CD14-positive monocyte (primary cell): ENCODE results near the gene SHISA6. TPM values are rescaled to one million over a fixed set of nuclear protein-coding genes. Genes with fewer than 3 reads are reported as not detected.

Experiments
- DNase-seq, 3 donors: peaks; one replicate each; pipeline ENCODE4 v3.0.0-alpha.2; 2011 to 2022
- H2AFZ ChIP-seq: 2 replicates; pipeline ENCODE4 v1.6.0; 2012; ENCODE audit warnings: mild to moderate bottlenecking, low read depth, low read length, inconsistent platforms; ENCODE audit not compliant: insufficient read depth, poor library complexity, severe bottlenecking
- H3K27ac ChIP-seq, 2 donors: 1 replicate in 1 of 2; 2 replicates in 1 of 2; pipeline ENCODE4 v1.5.1; 2012 to 2013; ENCODE audit warnings: low read length in 2 of 2, control low read depth in 1 of 2, inconsistent platforms in 1 of 2, low read depth in 1 of 2, mild to moderate bottlenecking in 1 of 2
- H3K27me3 ChIP-seq, 2 donors: one replicate each; pipeline versions ENCODE4 v1.6.0 to v1.6.1; 2011 to 2013; ENCODE audit warnings: low read length in 2 of 2; ENCODE audit not compliant: control insufficient read depth in 2 of 2, insufficient read depth in 2 of 2
- H3K36me3 ChIP-seq, 2 donors: replicated peaks in 1 of 2; 1 replicate in 1 of 2; 2 replicates in 1 of 2; pipeline versions ENCODE4 v1.5.1 to v1.6.1; 2012 to 2013; ENCODE audit warnings: low read length in 2 of 2, control low read depth in 1 of 2, inconsistent platforms in 1 of 2, mild to moderate bottlenecking in 1 of 2; ENCODE audit not compliant: insufficient read depth in 2 of 2, control insufficient read depth in 1 of 2
- H3K4me1 ChIP-seq, 2 donors: 1 replicate in 1 of 2; 2 replicates in 1 of 2; pipeline versions ENCODE4 v1.5.1 to v1.6.1; 2012 to 2013; ENCODE audit warnings: low read length in 2 of 2, control low read depth in 1 of 2, inconsistent platforms in 1 of 2, mild to moderate bottlenecking in 1 of 2, moderate library complexity in 1 of 2; ENCODE audit not compliant: insufficient read depth in 2 of 2, control insufficient read depth in 1 of 2
- H3K4me2 ChIP-seq: replicated peaks from 2 replicates; pipeline ENCODE3; 2012; ENCODE audit warnings: low read length, moderate library complexity, mild to moderate bottlenecking; ENCODE audit not compliant: poor library complexity, severe bottlenecking; ENCODE audit errors: extremely low read depth
- H3K4me3 ChIP-seq, 3 experiments: fragments of 200-600 bp in 1 of 3; sonication (generic) in 1 of 3; replicated peaks in 1 of 3; 1 replicate in 2 of 3; 2 replicates in 1 of 3; pipeline ENCODE4 v1.5.1; 2011 to 2013; ENCODE audit warnings: low read length in 3 of 3, mild to moderate bottlenecking in 3 of 3, control low read depth in 2 of 3, low read depth in 2 of 3, inconsistent platforms in 1 of 3, moderate library complexity in 1 of 3
- H3K79me2 ChIP-seq: 2 replicates; pipeline ENCODE4 v1.6.0; 2012; ENCODE audit warnings: mild to moderate bottlenecking, control low read depth, inconsistent platforms, low read length, moderate library complexity; ENCODE audit not compliant: insufficient read depth
- H3K9ac ChIP-seq: 2 replicates; pipeline ENCODE4 v1.6.0; 2017; ENCODE audit warnings: low read length, mild to moderate bottlenecking; ENCODE audit not compliant: insufficient read depth, poor library complexity, severe bottlenecking
- H3K9me3 ChIP-seq, 2 donors: replicated peaks in 1 of 2; 1 replicate in 1 of 2; 2 replicates in 1 of 2; pipeline versions ENCODE4 v1.5.1 to v1.6.1; 2012 to 2013; ENCODE audit warnings: low read length in 2 of 2, control low read depth in 1 of 2; ENCODE audit not compliant: control insufficient read depth in 1 of 2, insufficient read depth in 1 of 2
- H4K20me1 ChIP-seq: 2 replicates; pipeline ENCODE4 v1.6.0; 2012; ENCODE audit warnings: mild to moderate bottlenecking, low read length, control low read depth, moderate library complexity; ENCODE audit not compliant: insufficient read depth
- H3K27ac Mint-ChIP-seq, 7 donors: one replicate each; pipeline ENCODE4 v1.8.0; 2020; ENCODE audit warnings: mild to moderate bottlenecking in 7 of 7, mixed read lengths in 7 of 7, moderate library complexity in 6 of 7, inconsistent platforms in 2 of 7
- H3K27me3 Mint-ChIP-seq, 3 donors: one replicate each; pipeline ENCODE4 v1.8.0; 2021 to 2022; ENCODE audit warnings: low read depth in 3 of 3, mild to moderate bottlenecking in 3 of 3, mixed read lengths in 3 of 3, moderate library complexity in 3 of 3, inconsistent platforms in 1 of 3
- H3K36me3 Mint-ChIP-seq, 2 donors: one replicate each; pipeline ENCODE4 v1.8.0; 2020; ENCODE audit warnings: mixed read lengths in 2 of 2, inconsistent platforms in 1 of 2, mild to moderate bottlenecking in 1 of 2
- H3K4me1 Mint-ChIP-seq: one replicate; pipeline ENCODE4 v1.8.0; 2020; ENCODE audit warnings: mild to moderate bottlenecking, mixed read lengths
- H3K4me3 Mint-ChIP-seq, 2 donors: one replicate each; pipeline ENCODE4 v1.8.0; 2020; ENCODE audit warnings: mild to moderate bottlenecking in 2 of 2, mixed read lengths in 2 of 2, moderate library complexity in 1 of 2
- H3K9me3 Mint-ChIP-seq, 7 donors: one replicate each; pipeline ENCODE4 v1.8.0; 2020 to 2022; ENCODE audit warnings: mixed read lengths in 7 of 7, mild to moderate bottlenecking in 6 of 7, moderate library complexity in 6 of 7, inconsistent platforms in 2 of 7
- CTCF ChIP-seq: fragments of 200-600 bp; IDR thresholded peaks from one replicate; pipeline ENCODE4 v1.8.0; 2022; ENCODE audit warnings: antibody characterized with exemption, mild to moderate bottlenecking
- WGBS: methylation state at CpG from one replicate; pipeline ENCODE4 v1.1.5; 2013; ENCODE audit warnings: missing lambda C conversion rate; ENCODE audit not compliant: insufficient coverage; 5-methylcytosine and 5-hydroxymethylcytosine counted together
- intact Hi-C, 2 donors: fragments of 100-400 bp; cut with micrococcal nuclease; formaldehyde crosslinking; loops; one replicate each; pipeline versions ENCODE4 v1.15.0 to v1.15.1; 2023
- polyA plus RNA-seq, 3 donors: library from polyadenylated mRNA; depleted of rRNA in 1 of 3; unstranded in 2 of 3; stranded (reverse) in 1 of 3; fragments of 300-500 nt in 2 of 3; fragments of >200 nt in 1 of 3; fragmentation: Illumina TruSeq in 2 of 3; gene quantifications; 1 replicate in 2 of 3; 2 replicates in 1 of 3; pipeline ENCODE4 v1.2.3, GENCODE V29; 2012 to 2021

The SHISA6 gene
- polyA plus RNA-seq, 3 donors, result not detected

DNA sequence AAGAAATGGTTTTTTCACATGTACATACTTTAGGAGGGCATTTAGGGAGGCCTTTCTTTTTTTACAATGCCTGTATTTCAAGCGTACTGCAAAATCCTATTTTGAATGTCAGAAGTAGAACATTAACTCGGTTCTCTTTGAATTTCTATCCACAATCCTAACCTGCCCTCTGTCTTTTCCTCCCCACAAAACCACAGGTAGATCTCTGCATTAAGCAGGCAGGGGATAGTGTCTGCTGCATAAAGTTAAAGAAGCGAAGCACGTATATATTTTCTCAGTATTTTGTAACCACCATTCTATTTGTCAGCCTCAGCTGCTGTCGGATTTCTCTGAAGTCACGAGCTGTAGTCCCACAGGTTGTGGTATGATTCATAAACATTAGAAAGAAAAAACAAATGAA lies 137.5 kb downstream of the SHISA6 start:
- WGBS, result no CpG with 5 or more reads among the region's 6 CpGs
- Histone ChIP-seq H3K4me1 (no peaks in the 10 kb centered on the region), H3K79me2 (no peaks in the 10 kb centered on the region), H4K20me1 (no peaks in the 10 kb centered on the region), H2AFZ (no peak overlapping the region), H3K27ac (no peak overlapping the region), H3K4me2 (no peak overlapping the region), H3K27me3 (no peaks in the 10 kb centered on the region), H3K9me3 (peaks cover 11 to 13% of the 10 kb centered on the region in 2 donors), H3K36me3 (no peaks in the 10 kb centered on the region), H3K9ac (no peak overlapping the region), H3K4me3 (no peak overlapping the region)
- TF ChIP-seq CTCF, result no peak
- Mint-ChIP-seq H3K27ac (no peak overlapping the region), H3K36me3 (no peaks in the 10 kb centered on the region), H3K27me3 (peaks cover 0 to 4% (median 1%) of the 10 kb centered on the region in 3 donors), H3K4me3 (no peak overlapping the region), H3K9me3 (peaks cover 0 to 21% (median 6%) of the 10 kb centered on the region in 7 donors), H3K4me1 (no peaks in the 10 kb centered on the region)
- no peak for DNase-seq
- intact Hi-C loops, result no loop called here

- no peaks in the 10 kb centered on the region for H4K20me1 ChIP-seq
- intact Hi-C loops, result no loop called here
- no peaks in the 10 kb centered on the region for H3K36me3 ChIP-seq
- Mint-ChIP-seq H3K27me3 (peaks cover 0 to 4% (median 1%) of the 10 kb centered on the region in 3 donors), H3K4me1 (no peaks in the 10 kb centered on the region), H3K36me3 (no peaks in the 10 kb centered on the region), H3K9me3 (peaks cover 4 to 27% (median 16%) of the 10 kb centered on the region in 7 donors), H3K4me3 (no peak overlapping the region), H3K27ac (no peak overlapping the region)
- no peaks in the 10 kb centered on the region for H3K4me1 ChIP-seq
- no peak for DNase-seq
- no peak for TF ChIP-seq CTCF
- no peak overlapping the region for H3K9ac ChIP-seq
- H3K4me3 ChIP-seq, result no peak overlapping the region
- no peak overlapping the region for H2AFZ ChIP-seq
- WGBS, result 73% methylated on average over 3 of the region's 7 CpGs
- H3K9me3 ChIP-seq, result peaks cover 24 to 30% of the 10 kb centered on the region in 2 donors
- H3K4me2 ChIP-seq, result no peak overlapping the region
- no peaks in the 10 kb centered on the region for H3K27me3 ChIP-seq
- H3K27ac ChIP-seq, result no peak overlapping the region
- no peaks in the 10 kb centered on the region for H3K79me2 ChIP-seq
These were observed 139.7 kb downstream of the SHISA6 start for GRCh38 chr17:11380761-11381160.
